Ramos (cell line): Measurements from ENCODE around the gene FAM222A.

ENCODE experiments used
- in situ Hi-C: fragments of 300-500 bp; cut with MboI; formaldehyde crosslinking; loops from one replicate; pipeline ENCODE4 v1.14.3; 2022; ENCODE audit warnings: low sequenced_read_pairs; ENCODE audit not compliant: unreplicated experiment

FAM222A gene

DNA sequence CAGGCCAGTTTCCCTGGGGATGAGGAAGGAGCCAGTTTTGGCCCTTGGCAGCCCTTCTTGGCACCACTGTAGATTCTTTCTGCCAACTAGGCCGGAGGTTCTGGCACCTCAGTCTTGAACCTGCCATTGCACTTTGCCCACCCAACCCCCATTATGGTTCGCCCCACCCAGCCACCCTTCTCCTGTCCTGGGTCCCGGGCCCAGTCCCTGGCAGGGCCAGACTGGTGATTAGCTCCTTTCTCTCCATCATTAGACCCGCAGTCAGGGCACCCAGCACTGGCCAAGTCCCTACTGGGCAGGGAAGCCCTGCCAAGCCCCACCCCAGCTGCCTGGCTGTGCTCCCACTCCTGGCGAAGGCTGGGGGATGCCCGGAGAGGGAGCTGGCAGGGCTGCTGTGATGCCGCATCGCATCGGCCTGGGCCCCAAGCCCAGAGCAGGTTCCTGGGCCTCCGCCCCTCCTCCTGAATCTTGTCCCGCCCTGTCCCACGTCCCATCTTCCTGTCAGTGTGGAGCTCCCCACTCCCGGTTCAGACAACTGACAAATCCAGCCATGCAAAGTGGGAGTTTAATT lies 9.8 kb downstream of the FAM222A start:
- in situ Hi-C loops, result no loop called here

GRCh38 chr12:109724321-109724892 lies 10.8 kb downstream of the FAM222A start:
- in situ Hi-C loops, result no loop called here

- in situ Hi-C loops, result no loop called here
Observed at GRCh38 chr12:109725321-109726105, 11.9 kb downstream of the FAM222A start.

DNA sequence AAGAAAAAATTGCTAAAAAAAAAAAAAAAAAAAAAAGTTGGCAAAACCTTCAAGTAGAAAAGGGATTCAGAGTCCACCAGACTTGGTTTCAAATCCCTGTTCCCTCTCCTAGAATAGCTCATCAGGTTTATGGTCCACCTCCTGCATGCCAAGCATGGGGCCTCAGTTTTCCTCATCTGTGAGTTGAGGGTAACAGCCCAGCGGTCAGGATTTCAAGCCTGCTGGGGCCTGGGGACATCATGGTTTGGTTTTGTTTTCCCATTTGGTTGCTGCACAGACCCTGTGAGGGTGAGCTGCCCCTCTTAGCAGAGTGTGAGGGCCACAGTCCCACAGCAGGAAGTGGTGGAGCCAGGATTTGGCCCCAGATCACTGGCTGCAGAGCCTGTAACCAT lies 12.5 kb downstream of the FAM222A start:
- in situ Hi-C loops, result no loop called here

DNA sequence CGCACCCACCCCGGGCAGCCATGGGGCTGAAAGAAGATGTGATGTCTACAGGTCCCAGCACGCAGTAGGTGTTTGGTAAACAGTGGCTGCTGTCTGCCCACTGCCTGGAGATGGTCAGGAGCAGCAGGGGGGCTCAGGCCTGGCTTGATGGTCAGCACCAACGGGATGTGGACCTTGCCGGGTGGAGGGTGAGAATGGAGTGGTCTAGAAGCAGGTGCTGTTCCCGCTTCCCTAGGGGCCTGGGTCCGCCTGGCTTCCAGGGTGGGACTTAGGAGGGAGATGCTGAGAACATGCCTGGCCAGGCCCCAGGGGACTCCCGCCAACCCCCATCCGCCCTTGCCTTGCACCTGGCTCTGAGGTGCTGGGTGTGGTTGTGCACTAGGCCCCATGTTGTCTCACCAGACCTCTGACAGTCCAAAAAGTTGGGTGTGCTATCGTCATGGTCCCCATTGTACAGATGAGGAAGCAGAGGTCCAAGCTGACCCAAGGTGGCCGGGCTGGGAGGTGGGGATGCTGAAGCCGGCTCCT lies 12.9 kb downstream of the FAM222A start:
- in situ Hi-C loops, result no loop called here

GRCh38 chr12:109727039-109727723 lies 13.6 kb downstream of the FAM222A start:
- in situ Hi-C loops, result no loop called here

- in situ Hi-C loops, result no loop called here
Observed at GRCh38 chr12:109727746-109728726, 14.4 kb downstream of the FAM222A start.

DNA sequence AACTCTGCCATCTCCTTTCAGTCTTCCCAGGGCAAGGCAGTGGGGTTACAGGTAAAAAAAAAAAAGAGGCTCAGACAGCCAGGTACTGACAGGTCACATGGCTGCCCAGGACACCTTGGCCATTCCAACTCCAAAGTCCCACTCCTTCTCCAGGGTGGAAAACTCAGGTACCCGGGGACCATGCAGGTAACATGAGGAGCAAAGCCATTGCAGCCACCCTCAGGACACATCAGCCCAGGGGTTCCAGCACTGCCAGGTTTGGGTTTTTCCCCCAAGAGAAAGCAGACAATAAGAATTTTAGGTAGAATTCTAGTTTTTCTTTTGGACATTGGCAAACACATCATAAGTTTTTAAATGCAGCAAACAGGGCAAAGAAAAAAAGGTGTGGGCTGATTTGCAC lies 15.3 kb downstream of the FAM222A start:
- in situ Hi-C loops, result no loop called here

GRCh38 chr12:109729371-109729781 lies 15.8 kb downstream of the FAM222A start:
- in situ Hi-C loops, result no loop called here

- in situ Hi-C loops, result no loop called here
Observed at GRCh38 chr12:109729801-109730200, 16.2 kb downstream of the FAM222A start.

- in situ Hi-C loops, result no loop called here
Observed at GRCh38 chr12:109730306-109731145, 16.9 kb downstream of the FAM222A start.

GRCh38 chr12:109731231-109731731 lies 17.7 kb downstream of the FAM222A start:
- in situ Hi-C loops, result no loop called here

DNA sequence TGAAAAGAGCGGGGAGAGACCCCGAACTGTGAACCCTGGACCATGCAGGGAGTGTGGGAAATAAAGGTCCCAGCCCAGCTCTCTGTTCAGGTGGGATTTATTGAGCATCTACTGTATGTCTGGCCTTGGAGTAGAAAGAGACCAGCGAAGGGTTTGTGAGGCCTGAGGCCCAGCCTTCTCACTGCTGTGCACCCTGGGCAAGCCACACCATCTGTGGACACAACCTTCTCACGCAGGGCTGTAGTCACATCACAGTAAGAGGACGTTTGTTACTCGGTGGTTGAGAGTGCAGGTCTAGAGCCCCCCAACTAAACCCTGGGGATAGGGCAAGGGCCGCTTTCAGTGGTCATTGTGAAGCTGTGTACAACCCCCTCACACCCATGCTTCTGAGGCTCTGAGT lies 18.2 kb downstream of the FAM222A start:
- in situ Hi-C loops, result no loop called here

DNA sequence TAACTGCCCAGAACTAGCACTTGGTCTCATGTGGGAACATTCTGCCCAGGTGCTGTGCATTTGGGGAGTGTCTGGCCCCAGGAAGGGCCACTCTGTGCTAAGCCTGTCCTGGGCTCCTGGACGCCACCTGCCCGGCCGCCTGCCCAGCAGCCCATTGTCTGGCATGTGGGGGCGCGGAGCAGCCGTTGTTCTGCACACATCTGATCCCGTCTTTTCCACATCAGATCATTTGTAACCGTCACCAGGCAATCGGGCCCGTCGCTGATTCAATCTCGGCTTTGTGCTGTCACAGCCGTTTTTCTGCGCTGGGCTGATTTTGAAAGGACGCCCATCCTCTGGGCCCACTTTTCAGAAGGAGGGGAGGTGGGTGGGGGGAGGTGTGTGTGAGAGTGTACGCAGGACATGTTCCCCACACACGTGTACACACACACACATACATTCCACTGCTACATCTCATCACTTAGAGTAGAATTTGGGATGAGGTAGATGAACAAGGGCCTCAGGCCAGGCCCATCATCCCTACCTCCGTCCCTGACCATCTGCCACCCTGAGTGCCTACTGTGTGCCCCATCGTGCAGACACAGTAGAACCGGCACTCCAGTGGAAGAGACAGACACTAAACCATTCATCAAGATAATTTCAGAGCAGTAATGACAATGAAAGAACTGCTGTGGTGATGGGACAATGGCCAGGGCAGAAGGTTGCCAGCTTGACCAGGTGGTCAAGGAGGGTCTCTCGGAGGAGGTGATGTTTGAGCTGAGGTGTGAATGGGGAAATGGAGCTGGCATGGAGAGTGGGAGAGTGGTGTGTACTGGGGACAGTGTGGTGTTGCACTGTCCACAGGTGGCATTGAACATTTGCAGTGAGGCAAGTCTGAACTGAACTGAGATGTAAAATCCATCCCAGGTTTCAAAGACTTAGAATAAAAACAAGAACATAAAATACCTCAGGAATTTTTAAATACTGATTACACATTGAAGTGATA lies 19.0 kb downstream of the FAM222A start:
- in situ Hi-C loops, result no loop called here

GRCh38 chr12:109734219-109735000 lies 20.8 kb downstream of the FAM222A start:
- in situ Hi-C loops, result no loop called here

- in situ Hi-C loops, result no loop called here
Observed at GRCh38 chr12:109735051-109735521, 21.5 kb downstream of the FAM222A start.
